NCI-H82 treated with DMSO at 0.1 percent for 48 hours (cell line): ENCODE measurements around the gene MGLL.

Experiments
- DNase-seq: peaks from one replicate; lab custom pipeline; 2025; ENCODE audit not compliant: unreplicated experiment; lab: John Stamatoyannopoulos, UW

The MGLL gene

GRCh38 chr3:127678315-127678599, 144.1 kb downstream of the MGLL start:
- no peak for DNase-seq

- DNase-seq = no peak
These were observed 144.6 kb downstream of the MGLL start for GRCh38 chr3:127677541-127678314.

GRCh38 chr3:127676921-127677351, 145.4 kb downstream of the MGLL start:
- no peak for DNase-seq

- no peak for DNase-seq
These were observed 145.9 kb downstream of the MGLL start for GRCh38 chr3:127676456-127676855.

- DNase-seq = no peak
These were observed 146.5 kb downstream of the MGLL start for GRCh38 chr3:127675651-127676391.

GRCh38 chr3:127674790-127675189, 147.5 kb downstream of the MGLL start:
- DNase-seq = no peak

- no peak for DNase-seq
These were observed 148.1 kb downstream of the MGLL start for GRCh38 chr3:127674101-127674721.

- DNase-seq = no peak
These were observed 148.9 kb downstream of the MGLL start for GRCh38 chr3:127673191-127674100.

GRCh38 chr3:127672429-127673190, 149.7 kb downstream of the MGLL start, which contains the start of gene ABTB1:
TSS of gene ABTB1 (plus strand) at chr3:127672952. CDS start at chr3:127673026, 74 bp downstream.
- peak; percentile 41 for DNase-seq

- no peak for DNase-seq
These were observed 150.5 kb downstream of the MGLL start for GRCh38 chr3:127671523-127672428.

GRCh38 chr3:127670761-127671522, 151.4 kb downstream of the MGLL start:
- DNase-seq = no peak

GRCh38 chr3:127670229-127670559, 152.1 kb downstream of the MGLL start:
- no peak for DNase-seq

GRCh38 chr3:127669541-127670228, 152.6 kb downstream of the MGLL start:
- DNase-seq = no peak

GRCh38 chr3:127668906-127669305, 153.4 kb downstream of the MGLL start:
- no peak for DNase-seq

GRCh38 chr3:127667119-127667681, 155.1 kb downstream of the MGLL start:
- DNase-seq = no peak

- no peak for DNase-seq
These were observed 155.6 kb downstream of the MGLL start for GRCh38 chr3:127666676-127667075.

GRCh38 chr3:127665586-127665985, 156.7 kb downstream of the MGLL start:
- no peak for DNase-seq

GRCh38 chr3:127665165-127665564, 157.2 kb downstream of the MGLL start:
- DNase-seq = no peak
